ENCODE measurements around the gene ADAMTS12.

GRCh38 chr5:33635582-33635981 is 256.2 kb downstream of the ADAMTS12 start:
- TF ChIP-seq CTCF (conservative IDR thresholded peaks at IDR 0.05; ENCODE audit: low read depth, low read length) (no peak), EZH2phosphoT487 (IDR thresholded peaks at IDR 0.05; ENCODE audit: borderline replicate concordance, low read length) (no peak), EZH2 (IDR thresholded peaks at IDR 0.05; ENCODE audit: low read length, unreplicated experiment) (no peak)
